Fibroblast of mammary gland (primary cell): ENCODE data around the gene TCF7.

Source experiments
- DNase-seq: peaks from one replicate; pipeline ENCODE4 v3.0.0-alpha.2; 2010; ENCODE audit warnings: low read depth
- H3K4me3 ChIP-seq: 2 replicates; pipeline ENCODE4 v1.5.1; 2011; ENCODE audit warnings: low read depth, mild to moderate bottlenecking, low read length, moderate library complexity; ENCODE audit not compliant: control insufficient read depth
- TF ChIP-seq, protein P1 (sequence below): conservative IDR thresholded peaks from 2 replicates; pipeline ENCODE4 v1.5.1; 2011; ENCODE audit warnings: low read depth, low read length, inconsistent platforms; ENCODE audit not compliant: control insufficient read depth, insufficient read depth

The TCF7 gene

DNA sequence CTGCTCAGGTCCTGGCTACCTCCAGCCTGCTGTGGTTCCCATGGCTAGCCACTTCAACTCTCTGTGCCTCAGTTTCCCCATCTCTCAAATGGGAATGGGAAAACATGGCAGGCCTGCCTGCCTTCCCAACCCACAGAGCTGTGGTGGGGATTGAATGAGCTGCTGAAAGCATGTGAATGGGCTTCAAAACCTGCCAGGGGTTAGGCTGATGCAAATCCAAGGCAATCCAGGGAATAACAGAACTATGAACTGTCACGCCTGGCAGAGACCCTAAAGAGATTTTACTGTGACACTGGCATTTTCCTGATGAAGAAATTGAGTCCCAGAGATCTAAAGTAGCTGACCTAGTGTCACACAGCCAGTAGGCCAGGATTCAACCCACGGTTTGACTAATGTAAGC lies 29.9 kb upstream of the TCF7 start:
- TF ChIP-seq, protein P1, sequence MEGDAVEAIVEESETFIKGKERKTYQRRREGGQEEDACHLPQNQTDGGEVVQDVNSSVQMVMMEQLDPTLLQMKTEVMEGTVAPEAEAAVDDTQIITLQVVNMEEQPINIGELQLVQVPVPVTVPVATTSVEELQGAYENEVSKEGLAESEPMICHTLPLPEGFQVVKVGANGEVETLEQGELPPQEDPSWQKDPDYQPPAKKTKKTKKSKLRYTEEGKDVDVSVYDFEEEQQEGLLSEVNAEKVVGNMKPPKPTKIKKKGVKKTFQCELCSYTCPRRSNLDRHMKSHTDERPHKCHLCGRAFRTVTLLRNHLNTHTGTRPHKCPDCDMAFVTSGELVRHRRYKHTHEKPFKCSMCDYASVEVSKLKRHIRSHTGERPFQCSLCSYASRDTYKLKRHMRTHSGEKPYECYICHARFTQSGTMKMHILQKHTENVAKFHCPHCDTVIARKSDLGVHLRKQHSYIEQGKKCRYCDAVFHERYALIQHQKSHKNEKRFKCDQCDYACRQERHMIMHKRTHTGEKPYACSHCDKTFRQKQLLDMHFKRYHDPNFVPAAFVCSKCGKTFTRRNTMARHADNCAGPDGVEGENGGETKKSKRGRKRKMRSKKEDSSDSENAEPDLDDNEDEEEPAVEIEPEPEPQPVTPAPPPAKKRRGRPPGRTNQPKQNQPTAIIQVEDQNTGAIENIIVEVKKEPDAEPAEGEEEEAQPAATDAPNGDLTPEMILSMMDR: no peak
- DNase-seq: no peak
- no peak overlapping the region for H3K4me3 ChIP-seq

DNA sequence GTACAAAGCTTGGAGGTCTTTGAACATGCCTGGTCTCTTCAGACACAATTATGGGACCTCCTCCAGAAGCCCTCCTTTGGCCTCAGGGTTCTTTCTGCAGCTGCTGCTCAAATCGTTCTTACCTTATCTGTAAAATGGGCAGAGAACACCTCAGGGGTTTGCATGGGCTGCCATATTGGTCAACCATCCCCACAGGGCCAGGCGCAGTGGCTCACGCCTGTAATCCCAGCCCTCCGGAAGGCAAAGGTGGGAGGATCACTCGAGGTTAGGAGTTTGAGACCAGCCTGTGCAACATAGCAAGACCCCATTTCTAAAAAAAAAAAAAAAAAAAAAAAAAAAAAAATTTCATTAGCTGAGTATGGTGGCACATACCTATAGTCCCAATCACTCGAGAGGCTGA lies 29.1 kb upstream of the TCF7 start:
- TF ChIP-seq, protein P1: no peak
- DNase-seq: no peak
- no peak overlapping the region for H3K4me3 ChIP-seq

DNA sequence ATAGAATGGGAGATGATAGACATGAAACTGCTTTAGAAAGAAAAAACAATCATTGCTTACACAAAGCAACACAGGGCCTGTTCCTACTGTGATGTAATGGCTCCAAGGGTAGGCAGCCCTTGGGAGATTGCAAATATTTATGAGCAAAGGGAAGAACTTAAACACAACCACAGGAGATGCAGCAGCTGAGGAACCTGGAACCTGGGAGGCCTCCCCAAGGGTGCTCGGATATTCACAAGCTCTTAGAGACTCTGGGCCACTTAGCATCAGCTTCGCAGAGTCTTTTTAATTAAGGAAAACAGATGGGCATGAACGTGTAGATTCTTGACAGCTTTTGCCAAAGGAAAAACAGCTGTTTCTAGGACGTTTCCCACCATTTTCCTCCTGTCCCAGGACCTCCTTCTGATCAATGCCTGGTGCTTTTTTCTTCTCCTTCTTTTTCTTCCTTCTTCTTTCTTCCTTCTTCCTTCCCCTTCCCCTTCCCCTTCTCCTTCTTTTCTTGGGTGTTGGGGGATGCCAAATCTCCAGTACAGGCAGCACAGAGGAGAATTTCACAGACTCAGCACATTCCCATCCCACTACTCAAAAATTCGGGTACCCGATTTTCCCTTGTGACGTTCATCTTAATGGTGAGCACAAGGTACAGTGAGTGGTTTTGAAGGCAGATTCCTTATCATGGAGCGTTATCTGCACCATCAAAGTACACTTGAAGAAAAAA lies 28.1 kb upstream of the TCF7 start:
- no peak for DNase-seq
- TF ChIP-seq, protein P1: no peak
- H3K4me3 ChIP-seq: no peak overlapping the region

DNA sequence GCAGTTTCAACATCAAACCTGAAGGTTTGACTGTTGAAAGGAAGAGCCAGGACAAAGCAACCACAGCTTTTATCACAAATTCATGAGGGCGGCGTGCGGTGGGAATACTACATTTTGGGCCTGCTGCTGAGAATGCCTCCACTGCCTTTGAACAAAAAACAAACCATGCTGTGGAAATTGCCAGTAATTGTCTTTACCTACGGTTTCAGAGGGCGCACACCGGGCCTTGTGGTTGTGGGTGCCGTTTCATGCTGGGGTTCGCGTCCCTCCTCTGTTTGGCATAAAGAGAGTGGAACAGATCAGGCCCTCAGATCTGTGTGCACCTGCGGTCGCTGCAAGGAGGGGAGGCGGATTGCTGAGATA lies 27.6 kb upstream of the TCF7 start:
- DNase-seq: no peak
- TF ChIP-seq, protein P1: no peak
- no peak overlapping the region for H3K4me3 ChIP-seq

DNA sequence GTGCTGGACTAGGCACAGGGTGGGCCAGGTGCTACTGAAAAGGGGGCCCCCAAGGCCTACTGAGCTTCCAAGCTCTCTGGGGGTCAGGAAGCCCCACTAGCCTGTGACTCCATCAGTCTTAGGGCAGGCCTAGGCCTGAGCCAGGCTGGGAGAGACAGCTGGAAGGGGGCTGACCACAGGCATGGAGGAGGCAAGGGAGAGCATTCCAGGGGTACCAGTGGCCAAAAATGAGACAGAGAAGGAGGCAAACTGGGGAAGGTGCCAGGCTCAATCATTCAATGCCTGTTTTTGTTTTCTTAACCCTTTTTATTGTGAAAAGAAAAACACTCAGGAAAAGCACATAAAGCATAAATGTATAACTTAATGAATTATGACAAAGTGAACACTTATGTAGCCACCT lies 26.2 kb upstream of the TCF7 start:
- DNase-seq: no peak
- H3K4me3 ChIP-seq: no peak overlapping the region
- TF ChIP-seq, protein P1: no peak

DNA sequence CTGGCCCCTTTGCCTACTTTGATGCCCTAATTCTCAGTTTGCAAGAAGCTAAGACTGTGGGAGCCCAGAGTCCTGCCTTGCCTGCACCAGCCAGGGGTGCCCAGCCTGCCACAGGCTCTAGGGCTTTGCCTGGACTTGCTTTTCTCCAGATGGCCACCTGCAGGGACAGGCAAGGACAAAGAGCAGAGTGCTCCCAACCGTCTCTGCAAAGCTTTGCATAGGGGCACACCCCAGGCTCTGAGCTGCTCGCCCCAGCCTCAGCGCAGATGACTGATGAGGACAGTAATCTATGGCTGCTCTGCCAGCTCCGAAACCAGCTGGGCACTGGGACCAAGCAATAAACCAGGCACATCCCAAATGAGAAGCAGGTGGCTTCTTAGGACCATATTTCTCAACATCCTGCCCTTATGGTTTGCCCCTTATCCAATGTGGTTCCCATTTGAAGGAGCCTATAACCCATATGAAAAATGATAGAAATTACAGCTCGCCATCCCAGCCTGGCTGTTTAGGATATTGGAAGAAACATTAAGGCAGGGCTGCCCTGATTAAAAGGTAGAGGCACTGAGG lies 25.4 kb upstream of the TCF7 start:
- TF ChIP-seq, protein P1: no peak
- H3K4me3 ChIP-seq: no peak overlapping the region
- DNase-seq: no peak
